ENCODE results near the gene ACD. TPM values are rescaled to one million over a fixed set of nuclear protein-coding genes. Genes with fewer than 3 reads are reported as not detected.

The ACD gene
- 22.4 TPM for total RNA-seq

DNA sequence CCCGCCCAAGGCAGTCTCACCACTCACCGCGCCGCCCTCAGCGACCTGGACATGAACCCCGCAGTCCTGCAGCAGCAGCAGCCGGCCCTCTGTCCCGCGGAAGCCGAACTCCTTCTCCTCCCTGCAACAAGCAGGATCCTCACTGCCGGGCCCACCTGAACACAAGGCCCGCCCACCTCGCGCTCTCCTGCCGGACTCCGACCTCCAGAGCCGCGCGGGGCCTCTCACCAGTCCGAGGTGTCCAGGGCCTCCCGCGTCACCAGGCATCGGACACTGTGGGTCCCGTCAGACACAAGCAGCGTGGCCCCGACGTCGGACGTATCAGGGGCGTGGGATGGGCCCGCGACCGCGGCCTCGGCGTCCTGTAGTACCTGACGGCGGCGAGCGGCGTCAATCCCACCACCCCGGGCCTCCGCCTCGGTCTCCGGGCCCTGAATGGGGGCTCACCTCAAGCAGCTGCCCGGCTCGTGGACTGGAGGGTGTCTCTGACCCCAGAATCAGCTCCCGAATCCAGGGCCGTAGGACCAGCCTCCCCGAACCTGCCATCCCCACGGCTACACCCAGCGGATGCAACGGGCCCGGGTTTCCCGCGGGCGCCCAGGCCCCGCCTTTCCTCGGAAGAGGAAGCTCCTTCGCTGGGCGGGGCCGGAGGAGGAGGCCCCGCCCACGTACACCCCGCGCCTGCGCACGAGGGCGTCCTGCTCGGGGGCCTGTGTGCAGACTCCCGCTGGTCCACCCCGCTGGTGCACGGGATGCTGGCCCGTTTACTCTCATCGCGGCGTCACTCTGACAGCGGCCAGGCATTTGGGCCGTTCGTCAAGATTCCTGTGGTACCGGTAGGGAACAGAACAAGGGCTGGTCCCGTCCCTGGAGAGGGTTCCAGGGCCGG lies at the start of gene ACD:
ACD (minus strand) TSS at position 586 of the 889 bp plus-strand sequence; CDS start at position 546, 40 bp downstream.

DNA sequence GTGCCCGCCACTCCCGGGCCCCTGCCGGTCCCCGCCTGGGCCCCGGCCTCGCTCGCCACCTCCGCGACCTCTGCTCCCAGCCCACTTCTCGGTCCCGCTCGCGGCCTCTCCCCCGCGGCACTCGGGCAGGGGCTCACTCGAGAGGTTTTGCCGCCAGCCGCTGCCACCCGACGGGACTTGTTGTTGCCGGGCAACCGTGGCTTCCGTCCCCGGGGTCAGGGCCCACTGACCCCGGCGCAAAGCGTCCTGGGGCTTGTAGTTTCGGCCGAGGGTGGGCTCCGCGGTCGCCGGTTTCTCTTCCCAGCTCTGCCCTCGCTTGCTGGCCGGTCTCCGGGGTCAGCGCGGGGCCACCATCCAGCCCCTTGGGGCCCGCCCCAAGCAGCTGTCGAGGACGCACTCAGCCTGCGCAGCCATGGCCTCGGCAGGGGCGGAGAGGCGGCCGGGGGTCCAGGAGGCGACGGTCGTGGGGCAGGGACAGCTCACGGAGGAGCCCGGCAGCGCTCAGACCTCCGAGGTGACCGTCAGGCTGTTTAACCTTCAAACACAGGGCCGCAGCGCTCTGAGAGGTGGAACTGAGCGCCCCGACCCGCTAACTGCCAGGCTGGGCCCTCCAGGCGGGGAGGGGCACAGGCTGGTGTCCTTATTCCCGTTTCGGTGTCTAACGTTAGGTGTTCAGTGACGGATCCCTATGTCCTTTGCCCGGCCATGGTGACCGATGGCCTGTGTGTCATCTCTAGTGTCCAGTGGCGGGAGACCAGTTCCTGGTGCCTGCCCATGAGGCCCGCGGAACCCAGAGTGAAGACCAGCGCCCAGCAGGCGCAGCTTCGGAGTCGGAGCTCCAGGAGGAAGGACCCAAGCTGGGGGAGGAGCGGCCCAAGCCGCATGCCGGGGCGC lies 6.7 kb upstream of the ACD start, which contains the start of the genes C16orf86 and ENKD1:
C16orf86 (plus strand) TSS at position 256 of the 894 bp plus-strand sequence; CDS start at position 413, 157 bp downstream.
ENKD1 (minus strand) TSS at position 192 of the 894 bp plus-strand sequence. CDS start 308 bp downstream, outside the sequence.

DNA sequence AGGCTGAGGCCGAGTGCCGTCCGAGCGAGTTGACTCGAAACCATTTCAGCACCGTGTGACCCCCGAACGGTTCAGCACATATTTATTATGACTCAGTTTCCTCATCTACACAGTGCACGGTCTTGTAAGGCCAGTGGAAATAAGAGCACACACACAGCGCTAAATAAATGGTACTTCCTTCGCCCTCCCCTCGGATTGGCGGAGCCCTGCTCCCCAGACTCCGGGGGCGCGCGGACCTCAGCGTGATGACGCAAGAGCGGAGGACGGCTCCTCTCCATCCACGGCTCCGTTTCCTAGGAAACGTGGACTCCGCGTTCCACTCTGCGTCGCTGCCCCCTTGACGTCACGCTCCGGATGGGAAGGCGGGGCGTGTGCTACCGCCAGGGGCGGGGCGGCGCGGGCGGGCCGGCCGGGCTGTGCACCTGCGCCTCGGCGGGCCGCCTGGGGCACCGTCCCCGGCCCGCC lies 536 bp upstream of the ACD start, which contains the start of gene PARD6A:
PARD6A (plus strand) TSS at position 397 of the 465 bp plus-strand sequence. CDS start 79 bp downstream, outside the sequence.

Other genes with a start within 250 kb of the ACD start
- 4.6 TPM for gene ZDHHC1, start 243.8 kb downstream of the ACD start, total RNA-seq
- gene HSD11B2, start 229.1 kb downstream of the ACD start, total RNA-seq, result 6.5 TPM
- gene ATP6V0D1, start 179.1 kb downstream of the ACD start, total RNA-seq, result 130 TPM
- gene AGRP, start 176.7 kb downstream of the ACD start, total RNA-seq, result not detected
- 30.7 TPM for gene RIPOR1, start 131.4 kb downstream of the ACD start, total RNA-seq
- gene CTCF, start 97.7 kb downstream of the ACD start, total RNA-seq, result 53.7 TPM
- gene CARMIL2, start 15.1 kb downstream of the ACD start, total RNA-seq, result 4.4 TPM
- gene PARD6A, start 700 bp upstream of the ACD start, total RNA-seq, result 13.4 TPM
- 11.3 TPM for gene ENKD1, start 6.5 kb upstream of the ACD start, total RNA-seq
- 2.5 TPM for gene C16orf86, start 6.6 kb upstream of the ACD start, total RNA-seq
- gene GFOD2, start 59.1 kb upstream of the ACD start, total RNA-seq, result 57.2 TPM
- 6.9 TPM for gene RANBP10, start 146.3 kb upstream of the ACD start, total RNA-seq
- gene TSNAXIP1, start 146.6 kb upstream of the ACD start, total RNA-seq, result 6.2 TPM
- gene THAP11, start 182.1 kb upstream of the ACD start, total RNA-seq, result 23.8 TPM
- gene NUTF2, start 186.7 kb upstream of the ACD start, total RNA-seq, result 134 TPM
- gene CENPT, start 187.4 kb upstream of the ACD start, total RNA-seq, result 27.9 TPM
- 52.4 TPM for gene EDC4, start 212.8 kb upstream of the ACD start, total RNA-seq
- gene NRN1L, start 224.6 kb upstream of the ACD start, total RNA-seq, result not detected
- 11.8 TPM for gene PSKH1, start 233.0 kb upstream of the ACD start, total RNA-seq

All from diencephalon (tissue), 1 donor.